ENCODE results near the gene POLR3A.

- TF ChIP-seq, protein P1, sequence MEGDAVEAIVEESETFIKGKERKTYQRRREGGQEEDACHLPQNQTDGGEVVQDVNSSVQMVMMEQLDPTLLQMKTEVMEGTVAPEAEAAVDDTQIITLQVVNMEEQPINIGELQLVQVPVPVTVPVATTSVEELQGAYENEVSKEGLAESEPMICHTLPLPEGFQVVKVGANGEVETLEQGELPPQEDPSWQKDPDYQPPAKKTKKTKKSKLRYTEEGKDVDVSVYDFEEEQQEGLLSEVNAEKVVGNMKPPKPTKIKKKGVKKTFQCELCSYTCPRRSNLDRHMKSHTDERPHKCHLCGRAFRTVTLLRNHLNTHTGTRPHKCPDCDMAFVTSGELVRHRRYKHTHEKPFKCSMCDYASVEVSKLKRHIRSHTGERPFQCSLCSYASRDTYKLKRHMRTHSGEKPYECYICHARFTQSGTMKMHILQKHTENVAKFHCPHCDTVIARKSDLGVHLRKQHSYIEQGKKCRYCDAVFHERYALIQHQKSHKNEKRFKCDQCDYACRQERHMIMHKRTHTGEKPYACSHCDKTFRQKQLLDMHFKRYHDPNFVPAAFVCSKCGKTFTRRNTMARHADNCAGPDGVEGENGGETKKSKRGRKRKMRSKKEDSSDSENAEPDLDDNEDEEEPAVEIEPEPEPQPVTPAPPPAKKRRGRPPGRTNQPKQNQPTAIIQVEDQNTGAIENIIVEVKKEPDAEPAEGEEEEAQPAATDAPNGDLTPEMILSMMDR (IDR thresholded peaks at IDR 0.05), result no peak
- no peak for TF ChIP-seq POLR2AphosphoS5 (IDR thresholded peaks at IDR 0.05)
Observed at GRCh38 chr10:78042752-78043104, 13.4 kb upstream of the POLR3A start.

Data from upper lobe of left lung (tissue), 4 donors.